GM12878 (cell line): Measurements from ENCODE around the gene RBMS3. TPM values are rescaled to one million over a fixed set of nuclear protein-coding genes. Genes with fewer than 3 reads are reported as not detected.

Experiments
- ATAC-seq: fragments of 200-7000 bp; cut with Tn5 transposase; 3 replicates; pipeline ENCODE4 v1.9.1; 2020; ENCODE audit warnings: mild to moderate bottlenecking, moderate library complexity
- BruUV-seq: library from RNA; stranded (reverse); fragments of 400-500 nt; replicated peaks from 2 replicates; lab custom pipeline; 2021; lab: Mats Ljungman, UMichigan
- CTCF ChIA-PET: fragments of 300-600 bp; sonication (Branson Sonifier 250); formaldehyde crosslinking; extraction: SDS; loops from one replicate; lab custom pipeline; 2021; ENCODE audit warnings: inconsistent platforms; lab: Yijun Ruan, JAX
- POLR2A ChIA-PET: fragments of 350-600 bp; formaldehyde crosslinking; extraction: SDS; loops from one replicate; lab custom pipeline; 2021; ENCODE audit warnings: inconsistent platforms; lab: Charles Lee
- RAD21 ChIA-PET: fragments of 300-600 bp; sonication (Branson Sonifier 250); formaldehyde crosslinking; loops from one replicate; lab custom pipeline; 2023; ENCODE audit warnings: antibody characterized with exemption; ENCODE audit not compliant: unreplicated experiment; lab: Charles Lee
- SMC1A ChIA-PET: fragments of 300-600 bp; sonication (Branson Sonifier 250); formaldehyde crosslinking; loops from one replicate; lab custom pipeline; 2023; ENCODE audit not compliant: unreplicated experiment, uncharacterized antibody; lab: Charles Lee
- DNase-seq: peaks from one replicate; pipeline ENCODE4 v3.0.0-alpha.2; 2011; ENCODE audit warnings: low read depth, low spot score
- FAIRE-seq: peaks from 3 replicates; lab custom pipeline; 2011; peaks lifted over from hg19 to GRCh38; lab: Jason Lieb, UNC
- H2AFZ ChIP-seq: 2 replicates; pipeline ENCODE4 v1.6.0; 2011; ENCODE audit warnings: low read depth, low read length, control low read depth; ENCODE audit not compliant: control insufficient read depth
- H3K27ac ChIP-seq: 2 replicates; pipeline ENCODE4 v1.5.1; 2011; ENCODE audit warnings: control low read depth; ENCODE audit not compliant: control insufficient read depth, insufficient read depth
- H3K27me3 ChIP-seq, 2 experiments: replicated peaks in 1 of 2; 2 replicates each; pipeline versions ENCODE4 v1.6.0 to v1.6.1; 2011; ENCODE audit warnings: low read length in 1 of 2; ENCODE audit not compliant: control insufficient read depth in 2 of 2, insufficient read depth in 2 of 2
- H3K36me3 ChIP-seq, 2 experiments: 2 replicates each; pipeline ENCODE4 v1.5.1; 2011; ENCODE audit warnings: low read length in 1 of 2; ENCODE audit not compliant: control insufficient read depth in 2 of 2, insufficient read depth in 2 of 2
- H3K4me1 ChIP-seq: 2 replicates; pipeline ENCODE4 v1.6.1; 2011; ENCODE audit warnings: mild to moderate bottlenecking, low read length, moderate library complexity, mixed read lengths; ENCODE audit not compliant: control insufficient read depth, insufficient read depth
- H3K4me2 ChIP-seq: 2 replicates; pipeline ENCODE4 v1.6.0; 2011; ENCODE audit warnings: control low read depth; ENCODE audit not compliant: control insufficient read depth, insufficient read depth
- H3K4me3 ChIP-seq: fragments of 200-600 bp; sonication (generic); 2 replicates; pipeline ENCODE4 v1.5.1; 2016
- H3K79me2 ChIP-seq: 2 replicates; pipeline ENCODE4 v1.6.0; 2011; ENCODE audit warnings: low read length; ENCODE audit not compliant: control insufficient read depth, insufficient read depth
- H3K9ac ChIP-seq: 2 replicates; pipeline ENCODE4 v1.8.0; 2011; ENCODE audit warnings: low read length, control low read depth, mixed read lengths; ENCODE audit not compliant: control insufficient read depth, insufficient read depth
- H3K9me3 ChIP-seq: replicated peaks from 3 replicates; pipeline ENCODE4 v1.5.1; 2011; ENCODE audit warnings: mild to moderate bottlenecking, low read length; ENCODE audit not compliant: control insufficient read depth, insufficient read depth
- H4K20me1 ChIP-seq: 2 replicates; pipeline ENCODE4 v1.6.0; 2011; ENCODE audit not compliant: control insufficient read depth, insufficient read depth
- ATF7 ChIP-seq: fragments of 450-650 bp; IDR thresholded peaks from 2 replicates; pipeline ENCODE4 v1.6.1; 2016; ENCODE audit warnings: low read depth, mild to moderate bottlenecking
- BHLHE40 ChIP-seq, 2 experiments: fragments of 450-650 bp in 1 of 2; IDR thresholded peaks; 2 replicates each; pipeline ENCODE4 v1.6.1; 2011 to 2017; ENCODE audit warnings: low read depth in 2 of 2, borderline replicate concordance in 1 of 2, improper control_type of control experiment in 1 of 2, low read length in 1 of 2, mild to moderate bottlenecking in 1 of 2
- CHD2 ChIP-seq: IDR thresholded peaks from 2 replicates; pipeline ENCODE4 v1.6.1; 2011; ENCODE audit warnings: low read depth, low read length, improper control_type of control experiment, borderline replicate concordance
- JUNB ChIP-seq: IDR thresholded peaks from 2 replicates; pipeline ENCODE4 v1.6.1; 2016; ENCODE audit warnings: antibody characterized with exemption, mild to moderate bottlenecking
- JUND ChIP-seq: IDR thresholded peaks from 2 replicates; pipeline ENCODE4 v1.6.1; 2012; ENCODE audit warnings: low read depth, mild to moderate bottlenecking, low read length, improper control_type of control experiment, moderate library complexity
- MYB ChIP-seq: fragments of 150-350 bp; IDR thresholded peaks from 2 replicates; pipeline ENCODE4 v1.6.1; 2014; ENCODE audit warnings: mild to moderate bottlenecking, low read depth, low read length, borderline replicate concordance
- NBN ChIP-seq: fragments of 450-650 bp; IDR thresholded peaks from 2 replicates; pipeline ENCODE4 v1.6.1; 2016
- PML ChIP-seq: IDR thresholded peaks from 2 replicates; pipeline ENCODE4 v1.6.1; 2012; ENCODE audit warnings: low read length, inconsistent platforms
- RCOR1 ChIP-seq: conservative IDR thresholded peaks from 2 replicates; pipeline ENCODE4 v1.6.1; 2012; ENCODE audit warnings: low read depth, low read length, improper control_type of control experiment
- SREBF1 ChIP-seq: IDR thresholded peaks from 2 replicates; pipeline ENCODE4 v1.6.1; 2012; ENCODE audit warnings: mild to moderate bottlenecking, low read length
- TBL1XR1 ChIP-seq: IDR thresholded peaks from 2 replicates; pipeline ENCODE4 v1.6.1; 2012; ENCODE audit warnings: low read depth, low read length, improper control_type of control experiment
- WGBS: methylation state at CpG from one replicate; pipeline ENCODE4 v1.1.6; 2016; ENCODE audit warnings: low lambda C conversion rate; ENCODE audit not compliant: insufficient replicate concordance, insufficient coverage; ENCODE audit errors: missing lambda C conversion rate; 5-methylcytosine and 5-hydroxymethylcytosine counted together
- in situ Hi-C: fragments of 300-500 bp; cut with MboI; formaldehyde crosslinking; loops from 9 replicates; pipeline ENCODE4 v1.14.3; 2018; ENCODE audit warnings: mixed read lengths
- intact Hi-C: fragments of 100-400 bp; cut with micrococcal nuclease; formaldehyde crosslinking; loops from one replicate; pipeline ENCODE4 v1.14.2; 2022; ENCODE audit not compliant: unreplicated experiment
- polyA plus RNA-seq, 11 experiments: library from polyadenylated mRNA; depleted of rRNA in 4 of 11; unstranded in 6 of 11; stranded (reverse) in 5 of 11; fragments of >200 nt; fragmentation: Nextera tagmentation in 4 of 11; fragmentation: Illumina TruSeq in 1 of 11; extraction: Ambion mirVana in 4 of 11; extraction: Trizol in 1 of 11; gene quantifications; 1 replicate in 1 of 11; 2 replicates in 10 of 11; pipeline versions ENCODE4 v1.2.1 to v1.2.3, GENCODE V29; 2011 to 2016; ENCODE audit warnings: inconsistent platforms in 2 of 11, missing spikeins in 2 of 11, low read depth in 1 of 11
- total RNA-seq, 4 experiments: library from RNA; depleted of rRNA in 3 of 4; stranded (reverse); fragments of >200 nt in 3 of 4; fragmentation: Illumina TruSeq in 1 of 4; extraction: Trizol in 1 of 4; gene quantifications; 2 replicates each; pipeline versions ENCODE4 v1.2.1 to v1.2.3, GENCODE V29; 2013 to 2021
- TF ChIP-seq, protein P1 (sequence below): fragments of 450-650 bp; IDR thresholded peaks from 2 replicates; pipeline ENCODE4 v1.6.1; 2016; ENCODE audit warnings: mild to moderate bottlenecking

Gene RBMS3
- total and polyA plus RNA-seq, 10 of the 15 experiments (the other 5 are each of a cell fraction or from before 2014, with no cell fraction given) = 0.79 to 4.7 (median 3.1) TPM

DNA sequence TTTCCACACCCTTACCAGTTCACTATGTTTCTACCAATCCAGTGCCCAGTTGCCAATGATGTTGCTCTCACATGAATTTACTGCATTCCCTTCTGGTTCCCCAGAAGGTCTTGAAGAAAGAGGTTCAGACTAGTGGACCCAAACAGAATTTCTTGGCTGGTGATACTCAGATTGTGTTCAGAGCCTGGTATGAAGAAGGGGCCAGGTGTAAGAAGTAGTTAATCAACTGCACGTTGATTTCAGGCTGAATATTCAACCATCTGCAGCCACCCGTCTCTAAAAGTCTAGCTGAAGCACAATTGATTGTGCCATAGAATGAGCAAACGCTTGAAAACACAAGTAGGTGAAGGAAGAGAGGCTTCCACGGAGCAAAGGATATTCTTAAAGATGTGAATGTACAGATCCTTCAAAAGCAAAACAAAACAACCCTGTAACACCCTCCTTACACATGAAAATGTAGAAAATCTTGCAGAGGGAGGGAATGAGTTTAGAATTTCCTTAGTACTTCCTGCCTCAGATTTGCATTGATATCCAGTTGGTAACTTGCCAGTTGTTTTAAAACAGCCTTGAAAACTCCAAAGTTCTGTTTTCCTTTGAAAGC, 4.7 kb downstream of the RBMS3 start:
- no TSS peak for BruUV-seq
- peak overlapping the region; percentile 71 for H2AFZ ChIP-seq
- peak; percentile 18 for FAIRE-seq
- peaks cover 17% of the 10 kb centered on the region for H3K79me2 ChIP-seq
- peak overlapping the region; percentile 45; the same call in 1 of the 2 replicates for H3K4me3 ChIP-seq
- RAD21 ChIA-PET = interaction anchor here (0.7 to 1.2 kb wide), 5 partner anchors 39 to 83 kb away, joined by 3 to 4 read pairs (median 3); no protein-coding TSS in a partner anchor
- no peaks in the 10 kb centered on the region for H4K20me1 ChIP-seq
- TF ChIP-seq JUNB (no peak), ATF7 (no peak), CHD2 (no peak), NBN (no peak), JUND (no peak), SREBF1 (no peak), MYB (no peak), BHLHE40 (IDR thresholded peaks at IDR 0.05; ENCODE audit: borderline replicate concordance in 1 of 2, low read depth in 2 of 2, low read length in 1 of 2) (no peak), TBL1XR1 (no peak), PML (no peak), RCOR1 (no peak)
- TF ChIP-seq, protein P1, sequence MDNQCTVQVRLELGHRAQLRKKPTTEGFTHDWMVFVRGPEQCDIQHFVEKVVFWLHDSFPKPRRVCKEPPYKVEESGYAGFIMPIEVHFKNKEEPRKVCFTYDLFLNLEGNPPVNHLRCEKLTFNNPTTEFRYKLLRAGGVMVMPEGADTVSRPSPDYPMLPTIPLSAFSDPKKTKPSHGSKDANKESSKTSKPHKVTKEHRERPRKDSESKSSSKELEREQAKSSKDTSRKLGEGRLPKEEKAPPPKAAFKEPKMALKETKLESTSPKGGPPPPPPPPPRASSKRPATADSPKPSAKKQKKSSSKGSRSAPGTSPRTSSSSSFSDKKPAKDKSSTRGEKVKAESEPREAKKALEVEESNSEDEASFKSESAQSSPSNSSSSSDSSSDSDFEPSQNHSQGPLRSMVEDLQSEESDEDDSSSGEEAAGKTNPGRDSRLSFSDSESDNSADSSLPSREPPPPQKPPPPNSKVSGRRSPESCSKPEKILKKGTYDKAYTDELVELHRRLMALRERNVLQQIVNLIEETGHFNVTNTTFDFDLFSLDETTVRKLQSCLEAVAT = no peak
- H3K4me2 ChIP-seq = peak overlapping the region; percentile 36
- CTCF ChIA-PET = interaction anchor here (0.9 to 2.0 kb wide), 2 partner anchors 38 to 144 kb away, joined by 3 to 6 read pairs; no protein-coding TSS in a partner anchor
- no peaks in the 10 kb centered on the region for H3K9me3 ChIP-seq
- POLR2A ChIA-PET = interaction anchor here (0.6 to 1.9 kb wide), 4 partner anchors 10 to 1244 kb away, joined by 3 to 7 read pairs (median 4); no protein-coding TSS in a partner anchor
- H3K27me3 ChIP-seq = no peaks in the 10 kb centered on the region
- intact Hi-C loops (loop anchor here (2.0 to 10.0 kb wide), 2 partner anchors 41 to 301 kb away; no protein-coding TSS in a partner anchor), in situ Hi-C loops (no loop called here)
- H3K27ac ChIP-seq = peak overlapping the region; percentile 27
- SMC1A ChIA-PET = interaction anchor here (1.0 to 15.7 kb wide), 3 partner anchors 21 to 37 kb away, joined by 3 to 307 read pairs (median 3); no protein-coding TSS in a partner anchor
- WGBS = 32% methylated on average over 4 of the region's 4 CpGs
- H3K36me3 ChIP-seq = no peaks in the 10 kb centered on the region
- ATAC-seq = no peak
- peaks cover 4% of the 10 kb centered on the region; the same call in 1 of the 2 replicates for H3K4me1 ChIP-seq
- DNase-seq = no peak
- H3K9ac ChIP-seq = peak overlapping the region; percentile 2; the same call in 1 of the 2 replicates
